Osteocyte (in vitro differentiated cells): ENCODE results near the gene PLXNA2. TPM values are rescaled to one million over a fixed set of nuclear protein-coding genes. Genes with fewer than 3 reads are reported as not detected.
A peak's percentile ranks its signal among the peaks of the same experiment; 100 is the strongest.

ENCODE experiments used
- DNase-seq: peaks from one replicate; pipeline ENCODE4 v3.0.0; 2021; ENCODE audit warnings: mixed read lengths; ENCODE audit not compliant: unreplicated experiment; ENCODE audit errors: extremely low spot score
- H3K27ac Mint-ChIP-seq: one replicate; pipeline ENCODE4 v1.8.0; 2021; ENCODE audit warnings: mild to moderate bottlenecking, mixed read lengths; ENCODE audit not compliant: unreplicated experiment
- H3K27me3 Mint-ChIP-seq: one replicate; pipeline ENCODE4 v1.8.0; 2021; ENCODE audit warnings: mixed read lengths; ENCODE audit not compliant: unreplicated experiment
- H3K36me3 Mint-ChIP-seq: one replicate; pipeline ENCODE4 v1.8.0; 2021; ENCODE audit warnings: mixed read lengths; ENCODE audit not compliant: unreplicated experiment
- H3K4me1 Mint-ChIP-seq: one replicate; pipeline ENCODE4 v1.8.0; 2021; ENCODE audit warnings: mixed read lengths; ENCODE audit not compliant: unreplicated experiment
- H3K4me3 Mint-ChIP-seq: one replicate; pipeline ENCODE4 v1.8.0; 2021; ENCODE audit warnings: mild to moderate bottlenecking, moderate library complexity, mixed read lengths; ENCODE audit not compliant: unreplicated experiment
- H3K9me3 Mint-ChIP-seq: one replicate; pipeline ENCODE4 v1.8.0; 2021; ENCODE audit warnings: mixed read lengths; ENCODE audit not compliant: unreplicated experiment
- total RNA-seq: library from RNA; stranded (reverse); gene quantifications from 2 replicates; pipeline ENCODE4 v1.2.1, GENCODE V29; 2021
- TF ChIP-seq, protein P1 (sequence below): fragments of 200-600 bp; sonication (generic); IDR thresholded peaks from 2 replicates; pipeline ENCODE4 v1.5.0; 2021; ENCODE audit warnings: antibody characterized with exemption, mild to moderate bottlenecking, moderate library complexity

Gene PLXNA2
- total RNA-seq, 1 donor from 2014 or later, result 19.5 TPM

DNA sequence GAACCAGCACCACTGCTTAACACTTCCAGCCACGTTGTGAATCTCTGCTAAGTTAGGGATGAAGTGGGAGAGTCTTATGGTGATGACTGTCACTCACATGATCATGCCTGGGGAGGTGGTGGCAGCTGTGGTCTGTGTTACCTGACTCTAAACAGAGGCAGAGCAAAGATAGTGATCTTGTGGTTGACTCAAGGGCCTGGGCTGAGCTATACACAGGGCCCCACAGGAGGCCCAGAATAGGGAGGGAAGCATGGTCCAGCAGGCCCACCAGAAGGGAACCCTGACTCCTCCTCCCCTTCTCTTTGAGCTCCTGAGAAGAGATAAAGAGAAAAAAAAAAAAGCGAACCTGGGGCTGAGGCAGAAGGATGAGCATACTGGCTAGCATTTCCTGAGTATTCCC is 55.0 kb downstream of the PLXNA2 start:
- no peak overlapping the region for H3K27ac Mint-ChIP-seq

DNA sequence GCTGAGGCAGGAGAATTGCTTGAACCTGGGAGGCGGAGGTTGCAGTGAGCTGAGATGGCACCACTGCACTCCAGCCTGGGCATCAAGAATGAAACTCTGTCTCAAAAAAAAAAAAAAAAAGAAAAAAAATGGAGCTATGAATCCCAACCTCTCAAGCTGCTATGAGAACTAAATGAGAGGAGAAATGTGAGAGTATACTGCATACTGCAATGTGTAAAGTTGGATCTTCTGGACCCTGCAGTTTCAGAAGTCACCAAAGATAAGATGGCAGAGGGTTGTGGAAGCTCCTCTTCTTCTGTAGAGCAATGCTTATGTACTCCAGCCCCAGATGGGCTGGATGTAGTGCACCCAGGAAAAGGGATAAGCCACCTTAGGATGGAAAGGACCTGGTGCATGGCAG is 55.6 kb downstream of the PLXNA2 start:
- H3K36me3 Mint-ChIP-seq, result peaks cover 4% of the 10 kb centered on the region

More for the DNA sequence above, 55.0 kb downstream of the PLXNA2 start:
- Mint-ChIP-seq H3K27me3 (no peaks in the 10 kb centered on the region), H3K4me1 (peaks cover 41% of the 10 kb centered on the region), H3K4me3 (no peak overlapping the region), H3K9me3 (no peaks in the 10 kb centered on the region), H3K36me3 (peaks cover 4% of the 10 kb centered on the region)
- TF ChIP-seq, protein P1, sequence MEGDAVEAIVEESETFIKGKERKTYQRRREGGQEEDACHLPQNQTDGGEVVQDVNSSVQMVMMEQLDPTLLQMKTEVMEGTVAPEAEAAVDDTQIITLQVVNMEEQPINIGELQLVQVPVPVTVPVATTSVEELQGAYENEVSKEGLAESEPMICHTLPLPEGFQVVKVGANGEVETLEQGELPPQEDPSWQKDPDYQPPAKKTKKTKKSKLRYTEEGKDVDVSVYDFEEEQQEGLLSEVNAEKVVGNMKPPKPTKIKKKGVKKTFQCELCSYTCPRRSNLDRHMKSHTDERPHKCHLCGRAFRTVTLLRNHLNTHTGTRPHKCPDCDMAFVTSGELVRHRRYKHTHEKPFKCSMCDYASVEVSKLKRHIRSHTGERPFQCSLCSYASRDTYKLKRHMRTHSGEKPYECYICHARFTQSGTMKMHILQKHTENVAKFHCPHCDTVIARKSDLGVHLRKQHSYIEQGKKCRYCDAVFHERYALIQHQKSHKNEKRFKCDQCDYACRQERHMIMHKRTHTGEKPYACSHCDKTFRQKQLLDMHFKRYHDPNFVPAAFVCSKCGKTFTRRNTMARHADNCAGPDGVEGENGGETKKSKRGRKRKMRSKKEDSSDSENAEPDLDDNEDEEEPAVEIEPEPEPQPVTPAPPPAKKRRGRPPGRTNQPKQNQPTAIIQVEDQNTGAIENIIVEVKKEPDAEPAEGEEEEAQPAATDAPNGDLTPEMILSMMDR, result no peak
- no peak for DNase-seq

DNA sequence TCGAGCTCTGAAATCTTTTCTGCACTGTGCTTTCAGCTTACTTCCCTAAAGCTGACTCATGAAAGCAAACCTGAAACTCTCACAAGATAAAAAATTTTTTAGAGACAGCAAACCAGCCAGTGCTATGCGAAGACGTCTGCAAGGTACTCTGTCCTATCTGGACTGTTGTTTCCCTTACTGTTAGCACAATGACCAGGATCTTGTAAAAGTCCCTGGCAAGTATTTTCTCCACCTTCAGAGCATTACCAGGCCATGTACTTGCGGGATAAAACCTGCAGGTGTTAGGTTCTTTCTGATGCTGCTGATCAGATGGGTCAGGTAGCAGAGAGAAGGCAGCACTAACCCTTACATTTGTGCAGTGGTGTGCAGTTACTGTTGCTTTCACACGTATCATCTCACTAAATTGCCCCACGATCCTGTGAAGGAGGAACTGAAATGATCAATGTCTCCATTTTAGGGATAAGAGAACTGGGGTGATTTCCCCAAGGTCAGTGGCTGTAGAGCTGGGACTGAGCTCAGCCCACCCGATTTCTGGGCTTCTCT is 56.6 kb downstream of the PLXNA2 start:
- Mint-ChIP-seq H3K9me3 (no peaks in the 10 kb centered on the region), H3K36me3 (peaks cover 4% of the 10 kb centered on the region), H3K27ac (no peak overlapping the region), H3K4me3 (no peak overlapping the region), H3K27me3 (no peaks in the 10 kb centered on the region), H3K4me1 (peaks cover 53% of the 10 kb centered on the region)
- TF ChIP-seq, protein P1, result no peak
- DNase-seq, result no peak

More for the DNA sequence above, 55.6 kb downstream of the PLXNA2 start:
- no peaks in the 10 kb centered on the region for H3K9me3 Mint-ChIP-seq
- H3K4me1 Mint-ChIP-seq, result peaks cover 45% of the 10 kb centered on the region
- H3K27ac Mint-ChIP-seq, result no peak overlapping the region
- no peak for DNase-seq
- TF ChIP-seq, protein P1, result no peak
- no peak overlapping the region for H3K4me3 Mint-ChIP-seq
- no peaks in the 10 kb centered on the region for H3K27me3 Mint-ChIP-seq

DNA sequence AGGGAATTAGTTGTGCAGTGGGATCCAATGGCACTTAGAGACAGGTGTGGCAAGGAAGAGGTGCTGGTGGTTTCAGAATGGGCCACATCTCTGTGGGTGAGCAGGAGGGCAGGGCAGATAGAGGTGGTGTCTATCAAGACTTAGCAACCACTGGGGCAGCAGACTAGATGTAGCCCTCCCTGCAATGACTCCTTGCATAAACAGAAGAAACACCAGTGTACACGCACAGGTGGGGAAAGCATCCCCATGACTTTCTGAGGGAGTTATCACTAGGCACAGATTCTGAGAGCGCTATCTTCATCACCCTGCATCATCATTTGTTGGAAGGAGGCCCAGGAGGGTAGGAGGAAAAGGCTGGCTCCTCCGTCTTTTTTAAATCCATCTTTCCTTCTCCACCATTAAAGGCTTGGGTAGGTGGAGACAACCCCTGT is 58.4 kb downstream of the PLXNA2 start:
- Mint-ChIP-seq H3K9me3 (no peaks in the 10 kb centered on the region), H3K27me3 (no peaks in the 10 kb centered on the region), H3K4me3 (no peak overlapping the region), H3K27ac (peak overlapping the region; percentile 86), H3K36me3 (no peaks in the 10 kb centered on the region), H3K4me1 (peaks cover 70% of the 10 kb centered on the region)
- TF ChIP-seq, protein P1, result no peak
- no peak for DNase-seq

DNA sequence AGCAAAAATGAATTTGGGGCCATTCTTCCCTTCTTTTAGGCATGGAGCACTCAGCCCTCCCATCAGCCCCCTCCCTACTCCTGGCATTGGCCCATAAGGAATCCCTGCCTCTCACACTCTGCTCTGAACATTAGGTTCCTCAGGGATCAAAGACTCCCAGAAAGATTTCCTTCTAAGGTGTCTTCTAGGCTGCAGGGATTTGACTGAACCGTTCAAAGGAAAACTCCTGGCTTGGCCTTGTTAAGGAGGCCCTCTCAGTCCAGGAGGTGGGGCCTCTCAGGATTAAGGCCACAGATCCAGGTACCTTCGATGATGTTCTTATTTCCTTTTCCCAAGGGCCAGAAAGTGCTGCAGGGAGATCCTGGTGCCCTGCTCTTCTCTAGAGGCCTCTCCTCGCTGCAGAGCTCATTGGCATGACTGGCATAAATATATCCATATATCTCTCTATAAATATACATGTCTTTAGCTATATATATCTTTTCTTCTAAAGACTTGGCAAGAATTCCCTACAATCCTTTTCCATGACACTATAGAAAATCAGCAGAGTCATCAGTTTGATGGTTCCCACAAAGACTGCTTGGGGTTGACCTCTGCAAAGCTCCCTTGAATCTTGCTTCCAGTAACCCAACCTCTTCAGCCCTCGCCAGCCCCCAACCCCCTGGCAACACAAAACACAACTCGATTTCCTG is 59.1 kb downstream of the PLXNA2 start:
- Mint-ChIP-seq H3K9me3 (no peaks in the 10 kb centered on the region), H3K27me3 (no peaks in the 10 kb centered on the region), H3K4me3 (no peak overlapping the region), H3K36me3 (no peaks in the 10 kb centered on the region), H3K27ac (peak overlapping the region; percentile 86), H3K4me1 (peaks cover 72% of the 10 kb centered on the region)
- TF ChIP-seq, protein P1, result no peak
- no peak for DNase-seq
